Esophagus muscularis mucosa (tissue), 3 donors: Measurements from ENCODE around the gene NAALADL1.

Source experiments
- EP300 ChIP-seq: sonication (generic); formaldehyde crosslinking; IDR thresholded peaks from one replicate; pipeline ENCODE4 v1.6.1; 2017; ENCODE audit warnings: antibody characterized with exemption
- POLR2AphosphoS5 ChIP-seq, 2 donors: sonication (generic); formaldehyde crosslinking; IDR thresholded peaks; one replicate each; pipeline ENCODE4 v1.6.1; 2017; ENCODE audit warnings: antibody characterized with exemption in 2 of 2

DNA sequence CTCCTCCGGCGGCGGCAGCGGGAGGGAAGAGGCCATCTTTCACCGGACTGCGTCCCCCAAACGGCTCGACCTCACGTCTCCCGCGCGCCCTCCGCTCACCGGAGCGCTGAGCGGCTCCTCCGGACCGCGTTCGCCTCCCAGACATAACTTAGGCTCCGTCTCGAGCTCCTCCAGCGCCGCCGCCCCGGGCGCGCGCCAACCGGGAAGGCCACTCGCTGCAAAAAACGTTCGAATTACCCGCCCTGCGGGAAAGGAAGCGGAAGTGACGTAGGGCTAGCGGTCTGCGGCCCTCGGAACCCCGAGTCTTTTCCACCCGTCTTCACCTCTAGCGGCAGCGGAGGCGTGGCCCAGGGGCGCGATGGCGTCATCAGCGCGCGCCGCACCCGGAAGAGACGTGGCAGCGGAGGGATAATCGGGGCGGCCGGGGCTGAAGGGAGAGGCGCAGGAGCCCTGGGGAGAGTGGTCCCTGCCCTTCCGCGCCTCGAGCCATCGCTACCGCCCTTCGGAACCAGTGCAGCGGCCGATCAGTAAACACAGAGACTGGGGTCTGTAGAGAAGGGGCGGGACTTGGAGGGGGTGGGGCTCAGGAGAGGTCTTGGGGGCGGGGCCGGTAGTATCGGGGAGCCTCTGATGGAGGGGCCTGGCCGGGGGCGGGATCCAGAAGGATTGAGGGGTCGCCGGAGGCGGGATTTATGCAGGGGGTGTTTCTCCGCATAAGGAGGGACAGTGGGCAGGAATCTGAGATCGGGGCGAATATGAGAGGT, 25.7 kb upstream of the NAALADL1 start, which contains the start of the genes CDCA5 and ZFPL1:
- TF ChIP-seq EP300 (no peak), POLR2AphosphoS5 (IDR thresholded peaks at IDR 0.05) (peak; percentile 96 to 99)
